ELF-1 (cell line): ENCODE data around the gene HPCAL1.

Source experiments
- DNase-seq: peaks from one replicate; pipeline ENCODE4 v3.0.0-alpha.2; 2016; ENCODE audit warnings: low read depth, low spot score

Gene HPCAL1

DNA sequence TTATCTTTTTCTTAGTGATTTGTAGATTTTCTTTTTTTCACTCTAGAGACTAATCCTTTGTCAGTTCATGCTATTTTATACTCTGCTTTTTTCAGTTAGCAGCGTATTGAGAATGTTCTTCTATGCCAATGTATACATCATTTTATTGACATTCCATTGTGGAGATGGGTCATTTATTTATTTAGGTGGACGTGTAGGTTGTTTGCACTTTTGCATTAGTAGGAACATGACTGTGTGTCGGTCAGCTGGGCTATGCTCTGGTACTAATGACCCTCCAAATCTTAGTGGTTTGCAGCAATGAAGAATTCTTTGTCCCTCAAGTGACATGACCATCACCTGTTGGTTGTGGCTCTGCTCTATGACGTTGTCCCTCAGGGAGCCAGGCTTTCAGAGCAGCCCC, 33.6 kb downstream of the HPCAL1 start:
- DNase-seq, result no peak

GRCh38 chr2:10337449-10338269, 35.0 kb downstream of the HPCAL1 start:
- no peak for DNase-seq

DNA sequence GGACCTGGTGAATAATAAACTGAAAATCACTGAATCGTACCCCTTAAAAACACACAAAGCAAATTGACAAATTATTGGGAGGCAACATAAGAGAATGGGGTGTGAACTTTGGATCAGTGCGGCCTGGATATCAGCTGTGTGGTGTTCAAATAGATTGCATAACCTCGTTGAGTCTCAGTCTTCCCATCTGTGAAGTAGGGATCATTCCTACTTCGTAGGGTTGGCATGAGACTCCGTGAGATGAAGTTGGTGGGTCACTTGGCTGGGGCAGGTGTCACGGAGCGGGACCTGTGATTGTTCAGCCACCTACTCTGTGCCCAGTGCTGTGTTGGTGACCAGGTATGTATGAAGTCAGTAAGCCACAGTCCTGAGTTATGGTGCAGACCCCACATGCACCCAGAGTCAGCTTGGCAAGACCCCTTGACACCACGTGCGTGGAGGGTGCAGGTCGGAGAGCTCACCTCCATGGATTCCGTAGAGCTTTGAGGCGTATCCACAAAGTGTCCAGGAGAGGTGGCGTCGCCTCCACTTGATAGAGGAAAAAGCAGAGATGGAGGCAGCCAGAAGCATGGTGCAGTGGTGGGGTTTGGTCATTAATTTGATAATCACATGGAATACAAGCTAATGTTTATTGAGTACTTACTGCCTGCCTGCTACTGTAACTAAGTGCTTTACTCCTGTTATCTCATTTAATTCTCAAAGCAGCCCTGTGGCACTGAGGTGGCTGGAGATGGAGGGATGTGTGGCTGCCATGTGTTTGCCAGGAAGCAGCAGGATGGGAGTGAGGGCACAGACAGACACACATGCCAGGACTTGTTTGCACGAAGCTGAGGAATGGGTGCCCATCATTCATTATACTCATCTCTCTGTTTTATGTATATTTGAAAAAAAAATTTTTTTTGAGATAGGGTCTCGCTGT, 35.8 kb downstream of the HPCAL1 start:
- no peak for DNase-seq

- DNase-seq, result no peak
These were observed 37.2 kb downstream of the HPCAL1 start for GRCh38 chr2:10339647-10340592.

DNA sequence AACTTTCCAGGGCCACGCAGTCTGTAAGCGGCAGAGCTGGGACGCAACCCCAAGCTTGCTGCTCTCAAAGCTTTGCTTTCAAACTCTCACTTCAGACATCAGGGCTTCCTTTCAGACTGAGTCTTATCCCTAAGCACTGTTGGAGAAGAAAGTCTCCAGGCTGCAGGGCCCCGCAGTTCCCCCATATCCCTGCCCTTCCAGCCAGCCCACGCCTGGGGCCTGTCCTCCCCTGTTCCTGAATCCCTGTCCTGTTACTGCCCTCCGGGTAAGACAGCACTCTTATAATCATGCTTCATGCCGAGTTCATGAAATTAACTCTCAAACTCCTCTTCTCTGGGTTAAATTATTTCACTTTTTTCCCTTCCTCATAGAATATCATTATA, 37.9 kb downstream of the HPCAL1 start:
- no peak for DNase-seq

GRCh38 chr2:10341193-10341592, 38.5 kb downstream of the HPCAL1 start:
- no peak for DNase-seq

DNA sequence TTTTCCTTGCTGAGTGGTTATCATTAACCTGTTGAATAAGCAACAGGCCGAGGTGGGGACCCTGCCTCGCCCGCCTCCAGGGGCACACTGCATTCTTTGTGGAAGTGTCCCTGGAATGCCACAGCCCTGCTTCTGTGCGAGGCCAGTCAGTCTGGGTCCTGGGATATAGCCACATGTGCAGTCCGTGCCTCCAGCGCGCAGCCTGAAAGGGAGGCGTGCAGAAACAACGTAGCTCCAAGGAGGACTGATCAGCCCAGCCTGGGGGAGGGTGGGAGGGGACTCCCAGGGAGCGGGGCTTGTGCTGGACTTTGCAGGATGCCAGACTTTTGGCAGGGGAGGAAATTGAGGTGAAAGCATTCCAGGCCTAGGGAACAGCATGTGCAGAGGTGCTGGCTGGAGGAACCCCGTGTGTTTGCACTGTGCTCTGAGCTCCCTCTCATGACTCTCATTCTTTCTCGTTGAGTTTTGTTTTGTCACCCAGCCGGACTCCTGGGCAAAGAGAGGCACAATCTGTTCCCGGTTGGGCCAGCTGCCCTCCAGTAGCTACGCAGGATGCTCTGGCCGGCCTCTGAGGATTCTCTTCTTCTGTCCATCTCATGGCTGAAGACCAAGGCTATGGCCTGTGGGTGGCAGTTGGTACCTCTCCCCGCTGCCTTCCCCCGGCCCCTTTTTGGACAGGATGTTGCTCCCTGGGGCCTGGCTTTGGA, 39.7 kb downstream of the HPCAL1 start:
- DNase-seq, result no peak

- no peak for DNase-seq
These were observed 40.5 kb downstream of the HPCAL1 start for GRCh38 chr2:10343191-10343590.

- no peak for DNase-seq
These were observed 41.0 kb downstream of the HPCAL1 start for GRCh38 chr2:10343658-10344057.

DNA sequence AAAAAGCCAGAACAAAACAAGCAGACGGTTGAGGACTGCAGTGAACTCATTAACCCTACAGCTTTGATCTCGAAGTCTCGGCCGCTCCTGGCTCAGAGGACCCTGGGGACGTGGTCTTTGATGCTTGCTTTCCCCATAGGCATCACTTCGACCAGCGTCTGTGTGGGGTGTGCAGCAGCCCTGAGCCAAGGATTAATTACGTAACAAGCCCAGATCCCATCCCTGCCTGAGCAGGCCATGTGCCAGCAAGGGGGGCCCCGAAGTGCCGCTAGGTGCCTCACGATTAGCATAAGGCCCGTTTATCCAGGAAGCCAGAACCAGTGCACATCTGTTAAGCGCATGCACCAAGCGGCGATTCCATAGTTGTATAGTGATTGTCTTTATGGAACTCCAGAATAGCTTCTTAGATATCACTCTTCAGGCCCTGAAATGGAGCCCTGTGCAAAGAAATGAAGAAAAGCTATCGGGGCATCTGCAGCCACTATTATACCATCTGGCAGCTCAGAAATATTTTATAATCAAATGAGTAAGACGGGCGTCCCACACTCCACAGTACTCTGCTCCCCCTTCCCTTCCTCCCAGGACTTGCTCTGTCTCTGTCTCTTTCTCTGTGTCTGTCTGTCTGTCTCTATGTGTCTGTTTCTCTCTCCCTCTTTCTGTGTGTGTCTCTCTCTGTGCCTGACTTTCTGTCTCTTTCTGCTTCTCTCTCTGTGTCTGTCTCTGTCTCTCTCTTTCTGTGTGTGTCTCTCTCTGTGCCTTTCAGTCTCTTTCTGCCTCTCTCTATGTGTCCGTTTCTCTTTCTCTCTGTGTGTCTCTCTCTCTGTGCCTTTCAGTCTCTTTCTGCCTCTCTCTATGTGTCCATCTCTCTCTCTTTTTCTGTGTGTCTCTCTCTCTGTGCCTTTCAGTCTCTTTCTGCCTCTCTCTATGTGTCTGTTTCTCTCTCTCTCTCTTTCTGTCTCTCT, 41.7 kb downstream of the HPCAL1 start:
- DNase-seq, result no peak

DNA sequence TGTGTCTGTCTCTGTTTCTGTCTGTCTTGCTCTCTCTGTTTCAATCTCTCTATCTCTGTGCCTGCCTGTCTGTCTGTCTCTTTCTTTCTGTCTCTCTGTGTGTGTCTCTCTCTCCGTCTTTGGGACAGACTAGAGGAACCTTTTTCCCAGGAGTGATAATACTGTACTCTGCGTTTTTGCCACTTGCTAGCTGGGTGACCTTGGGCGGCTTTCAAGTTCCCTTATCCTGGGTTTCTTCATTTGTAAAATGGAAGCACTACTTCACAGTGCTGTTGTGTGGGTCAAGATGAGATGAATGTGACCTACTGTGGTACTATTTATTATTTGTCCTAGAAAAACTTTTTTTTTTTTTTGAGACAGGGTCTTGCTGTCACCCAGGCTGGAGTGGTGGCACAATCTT, 42.4 kb downstream of the HPCAL1 start:
- DNase-seq, result no peak

DNA sequence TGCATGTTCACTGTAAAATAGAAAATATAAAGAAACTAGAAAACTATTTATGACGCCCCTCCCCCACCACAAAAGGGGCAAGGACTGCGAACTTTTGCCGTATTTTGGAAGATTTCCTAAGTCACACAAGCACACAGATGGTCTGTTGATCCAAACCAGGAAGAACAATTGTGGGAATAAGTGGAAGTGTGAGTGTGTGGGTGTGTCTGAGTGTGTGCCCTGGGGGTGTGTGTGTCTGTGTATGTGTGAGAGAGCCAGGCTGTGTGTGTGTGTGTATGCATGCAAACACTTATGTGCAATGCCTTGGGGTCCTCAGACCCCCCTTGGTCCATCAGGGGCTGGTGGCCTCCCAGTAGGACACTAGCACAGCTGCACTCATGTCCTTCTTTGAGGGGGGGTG, 43.1 kb downstream of the HPCAL1 start:
- no peak for DNase-seq

DNA sequence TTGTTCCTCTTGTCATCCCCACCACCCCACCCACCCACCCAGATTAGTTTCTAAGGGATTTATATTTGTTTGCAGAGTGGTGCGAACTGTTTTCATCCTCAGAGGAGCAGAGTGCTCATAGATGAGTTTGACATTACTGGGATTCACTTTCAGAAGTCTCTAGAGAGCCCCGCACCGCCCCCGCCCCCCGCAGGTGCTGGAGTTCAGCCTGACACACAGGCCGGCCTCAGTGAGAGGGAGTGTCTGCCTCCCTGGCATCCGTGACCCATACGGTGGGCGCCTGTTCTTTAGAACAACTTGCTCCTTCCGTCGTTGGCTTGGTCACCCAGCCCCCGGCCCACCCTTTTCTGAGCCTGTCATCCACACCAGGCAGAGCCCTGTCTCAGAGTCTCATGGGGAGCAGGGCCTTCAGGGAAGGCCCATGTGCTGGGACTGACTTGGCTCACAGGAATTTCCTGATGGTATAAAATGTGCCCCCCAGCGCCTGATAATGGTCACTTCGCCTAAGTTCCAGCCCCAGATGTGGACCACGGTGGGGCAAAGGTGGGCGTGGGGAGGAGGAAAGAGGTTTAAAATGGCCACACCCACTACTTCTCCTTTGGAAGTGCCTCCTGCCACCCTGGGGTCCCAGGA, 44.3 kb downstream of the HPCAL1 start:
- DNase-seq, result no peak

GRCh38 chr2:10347562-10347948, 44.9 kb downstream of the HPCAL1 start:
- no peak for DNase-seq

- no peak for DNase-seq
These were observed 46.2 kb downstream of the HPCAL1 start for GRCh38 chr2:10348891-10349290.

DNA sequence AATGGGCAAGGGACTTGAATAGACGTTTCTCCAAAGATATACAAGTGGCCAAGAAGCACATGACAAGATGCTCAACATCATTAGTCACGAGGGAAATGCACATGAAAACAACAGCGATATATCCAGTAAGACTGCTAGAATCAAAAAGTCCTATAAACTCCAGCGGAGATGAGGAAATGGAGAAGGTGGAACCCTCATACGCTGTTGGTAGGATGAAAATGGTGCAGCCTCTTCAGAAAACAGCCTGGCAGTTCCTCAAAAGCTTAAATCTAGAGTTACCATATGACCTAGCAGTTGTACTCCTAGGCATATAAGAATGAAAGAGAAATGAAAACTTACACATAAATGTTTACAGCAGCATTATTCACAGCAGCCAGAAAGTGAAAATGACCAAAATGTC, 48.1 kb downstream of the HPCAL1 start:
- DNase-seq, result no peak

DNA sequence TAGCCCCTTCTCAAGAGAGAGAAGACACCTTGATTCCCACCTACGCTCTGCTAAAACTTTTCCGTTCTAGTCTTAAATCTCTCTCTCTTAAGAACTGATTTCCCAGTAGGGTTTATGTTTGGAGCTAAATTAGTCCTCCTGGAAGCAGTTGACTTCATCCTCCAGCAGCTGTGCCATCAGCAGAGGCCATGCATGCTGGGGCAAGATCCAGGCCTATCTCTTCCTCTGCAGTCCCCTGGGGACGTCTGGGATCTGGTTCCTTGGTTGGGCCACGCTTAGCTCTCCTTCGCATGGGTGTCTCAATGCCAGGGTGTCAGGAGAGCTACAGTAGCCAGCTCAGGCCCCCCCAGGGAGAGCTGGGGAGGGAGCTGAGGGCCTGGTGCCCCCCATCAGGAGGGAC, 49.7 kb downstream of the HPCAL1 start:
- no peak for DNase-seq

GRCh38 chr2:10352972-10353371, 50.3 kb downstream of the HPCAL1 start:
- DNase-seq, result no peak

GRCh38 chr2:10353931-10354330, 51.2 kb downstream of the HPCAL1 start:
- no peak for DNase-seq
